Astrocyte (in vitro differentiated cells and primary cell): Measurements from ENCODE around the gene PTK7.

Source experiments
- CTCF ChIP-seq: IDR thresholded peaks from 2 replicates; pipeline ENCODE4 v1.5.1; 2011; ENCODE audit warnings: low read depth, mild to moderate bottlenecking, inconsistent platforms, low read length, moderate library complexity; ENCODE audit not compliant: insufficient read depth
- EZH2 ChIP-seq: IDR thresholded peaks from 2 replicates; pipeline ENCODE4 v1.6.1; 2012; ENCODE audit warnings: mild to moderate bottlenecking, low read length, inconsistent platforms; ENCODE audit not compliant: insufficient read depth

GRCh38 chr6:43185391-43185985 lies 109.4 kb downstream of the PTK7 start:
- TF ChIP-seq CTCF, result no peak
- no peak for TF ChIP-seq EZH2
